Erythroblast (primary cell): ENCODE data around the gene FAM234A.
A peak's percentile ranks its signal among the peaks of the same experiment; 100 is the strongest.

Experiments used
- DNase-seq, 2 experiments: peaks; one replicate each; lab custom pipeline; 2025; lab: John Stamatoyannopoulos, UW
- GATA1 ChIP-seq: IDR thresholded peaks from 2 replicates; pipeline ENCODE4 v1.6.1; 2011; ENCODE audit warnings: low read depth, mild to moderate bottlenecking, control low read depth, low read length, moderate library complexity
- POLR2A ChIP-seq: IDR thresholded peaks from 2 replicates; pipeline ENCODE4 v1.6.1; 2011; ENCODE audit warnings: mild to moderate bottlenecking, low read length

FAM234A gene

GRCh38 chr16:278863-279366 lies 44.3 kb downstream of the FAM234A start:
- peak; percentile 71 to 81 for DNase-seq

GRCh38 chr16:279531-279930 lies 44.9 kb downstream of the FAM234A start:
- DNase-seq = no peak
- TF ChIP-seq GATA1 = no peak

More at GRCh38 chr16:278863-279366, 44.3 kb downstream of the FAM234A start:
- TF ChIP-seq POLR2A = no peak

GRCh38 chr16:280005-280460 lies 45.4 kb downstream of the FAM234A start:
- DNase-seq = no peak
- no peak for TF ChIP-seq GATA1
- TF ChIP-seq POLR2A = no peak

GRCh38 chr16:280552-280951 lies 45.9 kb downstream of the FAM234A start, which contains the start of gene ARHGDIG:
Gene ARHGDIG (plus strand): TSS chr16:280591. CDS start chr16:280681, 90 bp downstream.
- TF ChIP-seq POLR2A = no peak
- no peak for TF ChIP-seq GATA1
- peak in 1 of 2 experiments; percentile 22 for DNase-seq

GRCh38 chr16:280991-281659 lies 46.5 kb downstream of the FAM234A start:
- no peak for TF ChIP-seq GATA1
- no peak for TF ChIP-seq POLR2A
- DNase-seq = no peak

- no peak for DNase-seq
- no peak for TF ChIP-seq POLR2A
- TF ChIP-seq GATA1 = no peak
Measured at GRCh38 chr16:281660-282255, 47.1 kb downstream of the FAM234A start.

GRCh38 chr16:282491-282890 lies 47.9 kb downstream of the FAM234A start:
- TF ChIP-seq POLR2A (no peak), GATA1 (no peak)
- DNase-seq = no peak

GRCh38 chr16:283033-283805 lies 48.6 kb downstream of the FAM234A start, which contains the start of gene PDIA2:
Gene PDIA2 (plus strand): TSS chr16:283164. CDS start chr16:283170, 6 bp downstream.
- TF ChIP-seq GATA1 (no peak), POLR2A (no peak)
- no peak for DNase-seq

- TF ChIP-seq POLR2A = no peak
- no peak for TF ChIP-seq GATA1
- DNase-seq = no peak
Measured at GRCh38 chr16:284204-285120, 49.8 kb downstream of the FAM234A start.

- TF ChIP-seq GATA1 (no peak), POLR2A (no peak)
- DNase-seq = no peak
Measured at GRCh38 chr16:285146-286055, 50.8 kb downstream of the FAM234A start.

- DNase-seq = no peak
- TF ChIP-seq POLR2A (no peak), GATA1 (no peak)
Measured at GRCh38 chr16:286491-287297, 52.1 kb downstream of the FAM234A start.
